Stimulated activated CD4-positive, alpha-beta T cell treated with anti-CD3 and anti-CD28 coated beads, Interleukin-12 subunit alpha, Interleukin-12 subunit beta, amount 100 ng/mL, for 24 hours (primary cell): ENCODE results near the gene KLHL14.

Experiments
- DNase-seq, 2 experiments: peaks; one replicate each; pipeline ENCODE4 v3.0.0-alpha.2; 2020; ENCODE audit warnings: low read depth in 2 of 2

KLHL14 gene

GRCh38 chr18:32637226-32637625 lies 135.6 kb downstream of the KLHL14 start:
- DNase-seq: no peak

GRCh38 chr18:32634876-32635431 lies 137.9 kb downstream of the KLHL14 start:
- no peak for DNase-seq

GRCh38 chr18:32629981-32630700 lies 142.7 kb downstream of the KLHL14 start:
- no peak for DNase-seq

- no peak for DNase-seq
Measured at GRCh38 chr18:32629292-32629691, 143.5 kb downstream of the KLHL14 start.

GRCh38 chr18:32624182-32624723 lies 148.6 kb downstream of the KLHL14 start:
- no peak for DNase-seq

DNA sequence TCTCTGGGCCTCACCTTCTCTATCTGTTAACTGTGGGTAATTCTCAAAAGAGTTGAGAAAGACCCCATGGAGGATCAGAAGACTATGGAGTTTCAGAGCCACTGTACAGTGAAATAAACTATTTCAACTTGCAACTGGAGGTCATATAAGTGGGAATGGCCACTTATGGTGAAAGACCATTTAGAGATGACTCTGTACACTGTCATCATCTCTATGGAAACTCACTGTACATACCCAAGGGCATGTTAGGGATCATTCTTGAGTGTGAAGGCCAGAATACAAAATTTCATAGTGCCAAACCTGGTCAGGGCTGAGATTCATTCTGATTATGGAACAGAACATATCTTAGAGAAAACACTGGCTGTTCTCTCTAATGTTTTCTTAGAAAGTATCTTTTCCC lies 149.3 kb downstream of the KLHL14 start:
- no peak for DNase-seq
